Forelimb muscle (tissue), 1 donor: ENCODE measurements around the gene CDNF. TPM values are rescaled to one million over a fixed set of nuclear protein-coding genes. Genes with fewer than 3 reads are reported as not detected.

Experiments used
- DNase-seq: peaks from one replicate; pipeline ENCODE4 v3.0.0-alpha.2; 2013; ENCODE audit warnings: low read depth
- polyA plus RNA-seq: library from polyadenylated mRNA; unstranded; fragments of 120-200 nt; gene quantifications from one replicate; pipeline ENCODE4 v1.2.1, GENCODE V29; 2013; ENCODE audit not compliant: insufficient read length

Gene CDNF
- polyA plus RNA-seq, 1 donor = 3.5 TPM

DNA sequence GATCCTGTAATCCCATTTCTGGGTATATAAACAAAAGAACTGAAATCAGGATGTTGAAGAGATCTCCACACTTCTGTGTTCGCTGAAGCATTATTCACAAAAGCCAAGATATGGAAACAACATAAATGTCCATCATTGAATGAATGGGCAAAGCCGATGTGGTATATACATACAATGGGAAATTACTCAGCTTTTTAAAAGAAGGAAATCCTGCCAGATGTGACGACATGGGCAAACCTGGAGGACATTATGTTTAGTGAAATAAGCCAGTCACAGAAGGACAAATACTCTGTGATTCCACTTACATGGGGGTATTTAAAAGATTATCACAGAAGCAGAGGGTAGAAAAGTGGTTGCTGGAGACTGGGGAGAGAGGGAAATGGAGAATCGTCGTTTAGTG is 39.2 kb downstream of the CDNF start:
- no peak for DNase-seq

DNA sequence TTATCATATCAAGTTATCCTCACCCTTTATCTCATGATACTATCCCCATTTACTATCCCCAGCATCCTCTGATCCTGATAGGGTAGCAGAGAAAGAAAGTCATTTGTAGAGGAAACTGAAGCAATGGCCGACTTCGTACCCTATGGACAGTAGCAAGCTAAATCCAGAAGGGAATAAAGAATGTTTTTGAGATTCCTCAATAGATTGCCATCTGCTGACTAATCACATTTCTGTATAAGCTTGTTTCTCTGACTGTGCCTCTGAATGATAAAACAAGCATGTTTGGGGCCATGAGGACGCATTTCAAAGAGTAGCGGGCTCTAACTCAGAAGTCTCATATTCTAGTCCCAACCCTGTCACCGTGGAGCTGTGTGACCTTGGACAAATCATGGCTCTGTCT is 49.9 kb downstream of the CDNF start:
- no peak for DNase-seq

DNA sequence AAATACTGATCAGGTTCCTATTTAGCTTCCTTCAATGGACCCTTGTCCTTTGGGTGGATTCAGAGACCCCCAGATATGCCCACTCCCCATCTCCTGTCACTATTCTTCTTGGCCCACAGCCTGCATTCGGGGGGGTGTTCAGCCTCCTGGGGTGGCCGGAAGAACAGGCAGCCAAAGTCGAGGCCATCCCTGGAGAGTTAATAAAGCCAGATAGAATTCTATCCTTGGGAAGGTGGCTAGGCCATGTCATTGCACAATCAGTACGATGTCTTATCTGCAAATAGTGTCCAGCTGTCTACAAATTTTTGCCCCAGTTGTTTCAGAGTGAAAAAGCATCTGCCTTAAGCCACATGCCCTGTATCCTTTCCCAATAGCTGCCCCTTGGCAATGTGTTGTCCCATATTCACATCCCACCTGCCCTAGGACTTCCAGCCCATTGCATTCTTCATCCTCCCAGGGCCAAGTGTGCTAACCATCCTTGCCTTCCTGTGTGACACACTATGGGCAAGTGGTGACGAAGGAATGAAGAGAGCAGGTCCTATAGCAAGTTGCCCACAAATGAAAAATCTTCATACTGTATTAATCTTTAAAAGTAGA is 53.3 kb downstream of the CDNF start:
- no peak for DNase-seq

DNA sequence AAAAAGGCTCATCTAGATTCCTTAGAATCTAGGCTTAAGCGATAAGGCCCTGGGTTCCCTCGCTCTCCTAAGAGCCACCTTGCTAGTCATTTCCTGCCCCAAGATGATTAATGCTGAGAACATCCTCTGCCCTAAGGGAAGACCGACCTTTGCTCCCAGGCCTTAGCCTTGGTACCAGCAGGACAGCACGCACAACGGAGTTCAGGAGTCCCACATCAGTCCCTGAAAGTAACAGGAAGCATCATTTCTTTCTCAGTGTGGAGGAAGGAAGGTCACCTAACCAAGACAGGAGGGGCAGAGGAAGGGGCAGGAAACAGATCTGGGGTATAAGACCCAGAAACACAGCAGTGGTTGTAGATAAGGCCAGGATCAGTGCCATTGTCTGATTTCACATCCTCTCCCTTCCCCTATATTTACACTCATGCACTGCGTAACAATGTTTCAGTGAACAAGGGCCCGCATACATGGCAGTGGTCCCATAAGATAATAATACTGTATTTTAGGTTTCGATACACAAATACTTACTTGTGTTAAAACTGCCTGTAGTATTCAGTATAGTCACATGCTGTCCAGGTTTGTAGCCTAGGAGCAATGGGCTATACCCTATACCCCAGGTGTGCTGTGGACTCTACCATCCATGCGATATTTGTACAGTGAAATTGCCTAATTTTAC is 55.0 kb downstream of the CDNF start:
- no peak for DNase-seq

DNA sequence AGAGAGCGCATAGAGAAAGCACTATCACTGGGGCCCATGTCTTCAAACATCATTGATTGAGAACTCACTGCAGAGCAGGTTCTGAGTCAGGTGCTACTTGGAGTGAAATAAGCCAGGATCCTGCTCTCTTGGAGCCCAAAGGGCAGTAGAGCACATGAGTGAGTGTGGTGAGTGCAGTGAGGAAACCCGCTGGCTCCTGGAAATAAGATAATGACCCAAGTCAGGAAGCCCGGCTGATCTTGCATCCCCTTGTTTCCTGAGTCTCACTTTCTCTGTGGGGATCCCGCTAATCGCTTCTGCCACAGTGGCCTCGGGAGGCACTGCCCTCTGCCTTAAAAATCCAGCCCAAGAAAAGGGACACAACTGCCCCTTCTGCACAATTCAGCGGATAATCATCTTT is 56.1 kb downstream of the CDNF start:
- no peak for DNase-seq

DNA sequence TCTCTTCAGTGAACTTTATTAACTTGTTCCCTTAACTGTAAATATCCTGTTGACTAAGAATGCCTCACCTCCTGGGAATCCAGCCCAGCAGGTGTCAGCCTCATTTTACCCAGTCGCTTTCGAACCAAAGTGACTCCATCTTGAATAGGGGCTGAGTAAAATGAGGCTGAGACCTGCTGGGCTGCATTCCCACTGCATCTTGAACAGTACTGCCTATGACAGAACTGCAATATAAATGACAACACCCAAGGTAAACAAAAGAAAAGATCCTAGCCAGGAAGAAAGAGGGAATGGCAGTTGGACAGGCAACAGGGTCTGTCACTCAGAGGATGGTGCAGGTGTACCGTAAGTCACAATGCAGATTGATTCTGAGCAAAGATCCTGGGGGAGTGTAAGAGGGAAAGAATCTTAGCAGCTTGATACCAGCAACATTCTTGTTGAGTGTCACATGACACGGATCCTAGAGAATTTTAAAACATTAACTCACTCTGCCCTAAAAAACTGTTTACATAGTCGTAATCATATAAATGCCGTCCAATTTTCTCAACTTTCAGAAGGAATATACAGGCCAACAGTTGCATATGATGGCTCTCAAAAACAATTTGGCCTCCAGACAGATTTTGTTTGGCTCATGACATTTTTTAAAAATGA is 58.7 kb downstream of the CDNF start:
- peak; percentile 48 for DNase-seq

DNA sequence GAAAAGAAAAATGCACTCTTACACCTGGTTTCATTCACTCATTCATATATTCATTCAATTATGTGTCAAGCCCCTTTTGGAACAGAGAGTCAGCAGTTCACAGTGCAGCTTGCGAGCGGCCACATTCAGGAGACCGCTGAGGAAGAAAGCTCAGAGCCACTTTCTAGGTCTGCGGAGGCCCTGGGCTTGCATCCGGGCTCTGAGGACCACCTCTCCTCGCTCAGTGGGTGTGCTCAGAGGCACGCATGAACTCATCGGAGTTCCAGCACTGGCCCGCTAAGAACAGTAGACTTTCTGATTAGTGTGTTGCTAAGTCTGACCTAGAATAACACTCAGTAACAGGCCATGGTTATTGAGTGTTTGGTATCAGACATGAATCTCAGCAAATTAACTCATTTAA is 61.3 kb downstream of the CDNF start:
- DNase-seq = no peak

DNA sequence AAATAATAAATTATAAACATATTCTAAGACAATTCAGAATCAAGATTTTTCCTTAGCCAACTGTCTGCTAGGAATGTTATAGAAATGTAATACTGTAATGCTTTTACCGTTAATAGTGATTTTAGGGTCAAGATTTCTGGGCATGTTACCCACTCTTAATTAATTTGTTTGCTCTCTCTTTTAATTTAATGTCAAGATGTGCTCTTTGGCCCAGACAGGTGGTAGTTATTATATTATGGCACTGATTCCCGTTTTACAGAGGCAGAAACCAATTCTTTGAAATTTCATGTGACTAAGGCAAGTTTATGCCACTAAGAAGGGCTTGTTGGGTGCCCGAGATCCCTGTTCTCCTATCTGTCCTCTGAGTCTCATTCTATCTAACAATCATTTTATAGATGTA is 62.2 kb downstream of the CDNF start:
- no peak for DNase-seq

DNA sequence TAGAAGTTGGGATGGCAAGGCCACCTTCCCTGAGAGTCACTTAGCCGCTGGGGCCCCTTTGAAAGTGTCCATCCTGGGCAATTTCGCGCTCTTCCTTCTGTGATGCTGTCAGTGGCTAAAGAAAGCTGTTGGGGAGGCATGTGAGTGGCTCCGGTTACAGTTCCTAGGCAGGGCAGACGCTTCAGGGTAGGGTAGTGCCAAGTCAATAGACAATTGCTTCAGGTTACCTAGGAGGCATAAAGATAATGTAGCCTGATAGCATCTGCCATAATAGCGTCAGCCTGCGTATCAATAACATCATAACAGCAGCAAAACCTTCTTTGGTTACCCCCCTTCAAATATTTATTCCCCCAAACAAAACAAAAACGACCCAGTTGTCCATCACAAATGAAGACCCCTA is 63.0 kb downstream of the CDNF start, which contains the start of gene FAM107B:
Gene FAM107B, minus strand, starts transcription at position 101 of the 400 bp plus-strand sequence. CDS start 234 bp downstream, outside the sequence.
- no peak for DNase-seq

DNA sequence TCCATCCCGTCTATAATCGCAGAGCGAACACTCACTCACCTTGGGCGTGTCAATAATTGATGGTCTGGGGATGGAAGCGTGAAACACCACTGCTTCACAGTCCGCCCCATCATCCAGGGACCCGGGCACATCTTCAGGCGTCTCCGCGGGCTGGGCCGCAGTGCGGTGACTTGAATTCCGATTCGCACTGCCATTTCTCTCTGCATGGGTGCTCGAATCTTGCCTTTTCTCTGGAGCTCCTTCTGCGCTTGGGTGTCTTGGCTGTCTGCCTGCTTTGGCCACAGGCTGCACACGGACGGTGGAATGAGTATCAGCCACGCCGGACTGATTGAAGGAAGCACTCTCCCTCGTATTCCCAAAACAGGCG is 63.6 kb downstream of the CDNF start:
- DNase-seq = no peak

DNA sequence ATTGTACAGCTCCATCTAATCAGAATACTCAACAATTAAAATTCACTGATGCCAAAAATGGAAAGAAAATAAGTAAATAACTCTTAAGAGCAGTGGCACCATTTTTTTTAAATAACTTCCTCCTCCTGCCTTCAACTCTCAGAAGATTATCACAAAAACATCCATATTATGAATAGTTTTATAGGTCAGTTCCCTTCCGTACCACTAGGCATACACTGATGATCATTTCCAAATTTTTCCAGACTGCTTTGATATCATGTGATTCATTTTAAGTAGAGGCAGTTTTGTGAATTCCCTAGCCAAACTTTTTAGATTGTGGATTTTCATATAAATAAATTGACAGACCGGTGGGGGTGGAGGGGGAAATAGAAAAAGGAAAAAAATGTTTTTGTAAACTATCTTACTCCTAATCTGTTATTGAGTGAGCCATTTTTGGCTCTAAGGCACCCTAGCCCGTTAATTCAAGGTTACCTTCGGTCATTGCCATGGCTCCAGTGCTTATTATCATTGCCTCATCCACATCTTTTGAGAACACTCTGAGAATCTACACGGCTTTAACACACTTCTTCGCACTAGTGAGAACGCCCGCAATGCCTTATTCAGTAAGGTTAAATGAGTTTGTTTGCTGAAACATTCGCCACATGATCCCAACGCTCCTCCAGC is 64.2 kb downstream of the CDNF start:
- no peak for DNase-seq

DNA sequence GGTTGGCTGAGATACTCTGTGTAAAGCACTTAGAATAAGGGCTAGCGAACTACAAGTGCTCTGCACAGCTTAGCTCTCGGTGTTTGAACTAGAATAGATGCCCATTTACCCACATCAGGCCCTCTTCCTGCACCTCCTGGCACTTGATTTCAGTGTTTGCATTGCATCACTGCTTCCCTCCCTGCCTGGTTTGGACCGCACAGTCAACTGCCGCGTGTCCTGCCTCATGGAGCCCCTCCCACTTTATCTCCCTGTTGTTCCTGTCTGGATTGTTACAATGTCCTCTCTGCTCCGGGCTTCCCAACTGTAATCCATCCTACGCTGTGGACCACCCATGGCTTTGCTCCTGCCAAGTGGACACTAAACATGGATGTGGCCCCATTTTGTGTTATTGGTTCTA is 65.4 kb downstream of the CDNF start:
- DNase-seq = no peak

DNA sequence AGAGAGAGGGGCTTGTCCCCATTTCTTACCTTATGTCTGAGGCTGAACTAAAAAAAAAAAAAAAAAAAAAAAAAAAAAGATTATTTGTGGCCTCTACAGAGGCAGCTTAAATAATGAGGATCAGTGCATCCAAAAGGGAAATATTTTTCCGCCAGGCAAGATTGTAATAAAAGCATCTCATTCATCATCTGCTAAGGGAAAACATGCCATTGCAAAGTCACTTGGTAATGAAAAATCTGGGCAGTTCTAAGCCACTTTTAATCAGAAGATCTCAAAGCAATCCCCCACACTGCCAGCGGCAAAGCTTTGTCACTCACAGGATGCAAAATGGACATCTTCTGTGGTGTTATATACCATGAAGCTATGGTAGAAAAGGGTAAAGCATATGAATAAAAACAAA is 66.9 kb downstream of the CDNF start:
- no peak for DNase-seq

Other genes with a start within 250 kb of the CDNF start
- 17.7 TPM for gene FAM107B, start 63.1 kb downstream of the CDNF start, polyA plus RNA-seq
- gene HSPA14, start 269 bp upstream of the CDNF start, polyA plus RNA-seq = 14.5 TPM
- gene MSANTD7, start 269 bp upstream of the CDNF start, polyA plus RNA-seq = 10.8 TPM
- gene SUV39H2, start 40.8 kb upstream of the CDNF start, polyA plus RNA-seq = 11.6 TPM
- 9.8 TPM for gene DCLRE1C, start 116.1 kb upstream of the CDNF start, polyA plus RNA-seq
- gene MEIG1, start 121.4 kb upstream of the CDNF start, polyA plus RNA-seq = 0.91 TPM
- gene OLAH, start 205.9 kb upstream of the CDNF start, polyA plus RNA-seq = 0.08 TPM